ENCODE measurements around the gene KCNMA1.

- TF ChIP-seq CTCF (IDR thresholded peaks at IDR 0.05): no peak
- no peak for TF ChIP-seq EZH2 (IDR thresholded peaks at IDR 0.05; ENCODE audit: borderline replicate concordance, insufficient read depth, low read depth, low read length, poor library complexity, severe bottlenecking)
These were observed 143.3 kb downstream of the KCNMA1 start for GRCh38 chr10:77494327-77494726.

All from B cell (primary cell).